ENCODE results near the gene CHD6.

DNA sequence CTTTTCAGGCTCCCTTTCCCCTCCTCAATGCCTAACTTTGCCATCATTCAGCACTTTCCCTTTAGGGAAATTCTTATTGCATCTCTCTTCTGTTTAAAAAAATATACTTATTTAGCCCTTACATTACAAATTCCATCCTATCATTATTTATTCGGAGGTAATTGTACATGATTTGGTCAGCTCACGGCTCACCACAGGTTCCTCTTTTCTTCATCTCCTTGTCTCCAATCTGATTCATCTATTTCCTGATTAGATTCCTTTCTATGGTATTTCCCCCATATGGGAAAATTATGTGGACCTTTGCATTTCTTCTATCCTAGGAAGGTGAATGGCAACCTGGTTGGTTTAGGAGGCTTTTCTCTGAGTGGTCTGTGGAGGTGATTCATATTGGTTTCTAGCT, 238.6 kb downstream of the CHD6 start:
- no peak for TF ChIP-seq ZFX (IDR thresholded peaks at IDR 0.05)
- TF ChIP-seq, protein P1, sequence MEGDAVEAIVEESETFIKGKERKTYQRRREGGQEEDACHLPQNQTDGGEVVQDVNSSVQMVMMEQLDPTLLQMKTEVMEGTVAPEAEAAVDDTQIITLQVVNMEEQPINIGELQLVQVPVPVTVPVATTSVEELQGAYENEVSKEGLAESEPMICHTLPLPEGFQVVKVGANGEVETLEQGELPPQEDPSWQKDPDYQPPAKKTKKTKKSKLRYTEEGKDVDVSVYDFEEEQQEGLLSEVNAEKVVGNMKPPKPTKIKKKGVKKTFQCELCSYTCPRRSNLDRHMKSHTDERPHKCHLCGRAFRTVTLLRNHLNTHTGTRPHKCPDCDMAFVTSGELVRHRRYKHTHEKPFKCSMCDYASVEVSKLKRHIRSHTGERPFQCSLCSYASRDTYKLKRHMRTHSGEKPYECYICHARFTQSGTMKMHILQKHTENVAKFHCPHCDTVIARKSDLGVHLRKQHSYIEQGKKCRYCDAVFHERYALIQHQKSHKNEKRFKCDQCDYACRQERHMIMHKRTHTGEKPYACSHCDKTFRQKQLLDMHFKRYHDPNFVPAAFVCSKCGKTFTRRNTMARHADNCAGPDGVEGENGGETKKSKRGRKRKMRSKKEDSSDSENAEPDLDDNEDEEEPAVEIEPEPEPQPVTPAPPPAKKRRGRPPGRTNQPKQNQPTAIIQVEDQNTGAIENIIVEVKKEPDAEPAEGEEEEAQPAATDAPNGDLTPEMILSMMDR (conservative IDR thresholded peaks at IDR 0.05), result no peak

Measured in C4-2B (cell line).